GM12875 (cell line): ENCODE measurements around the gene ABHD17B.
"Not testable (repeated sequence)": the region's sequence is repeated elsewhere in the genome, so short reads cannot be mapped to it uniquely, and the experiment has no call there.

Source experiments
- H3K4me3 ChIP-seq: one replicate; pipeline ENCODE4 v1.5.1; 2011; ENCODE audit warnings: low read depth, low read length, control low read depth
- TF ChIP-seq, protein P1 (sequence below): IDR thresholded peaks from 2 replicates; pipeline ENCODE4 v1.5.1; 2011; ENCODE audit warnings: low read depth, mild to moderate bottlenecking, control low read depth, inconsistent platforms, low read length, moderate library complexity, borderline replicate concordance; ENCODE audit not compliant: insufficient read depth

Gene ABHD17B

GRCh38 chr9:71901695-71902597, 9.0 kb downstream of the ABHD17B start:
- TF ChIP-seq, protein P1, sequence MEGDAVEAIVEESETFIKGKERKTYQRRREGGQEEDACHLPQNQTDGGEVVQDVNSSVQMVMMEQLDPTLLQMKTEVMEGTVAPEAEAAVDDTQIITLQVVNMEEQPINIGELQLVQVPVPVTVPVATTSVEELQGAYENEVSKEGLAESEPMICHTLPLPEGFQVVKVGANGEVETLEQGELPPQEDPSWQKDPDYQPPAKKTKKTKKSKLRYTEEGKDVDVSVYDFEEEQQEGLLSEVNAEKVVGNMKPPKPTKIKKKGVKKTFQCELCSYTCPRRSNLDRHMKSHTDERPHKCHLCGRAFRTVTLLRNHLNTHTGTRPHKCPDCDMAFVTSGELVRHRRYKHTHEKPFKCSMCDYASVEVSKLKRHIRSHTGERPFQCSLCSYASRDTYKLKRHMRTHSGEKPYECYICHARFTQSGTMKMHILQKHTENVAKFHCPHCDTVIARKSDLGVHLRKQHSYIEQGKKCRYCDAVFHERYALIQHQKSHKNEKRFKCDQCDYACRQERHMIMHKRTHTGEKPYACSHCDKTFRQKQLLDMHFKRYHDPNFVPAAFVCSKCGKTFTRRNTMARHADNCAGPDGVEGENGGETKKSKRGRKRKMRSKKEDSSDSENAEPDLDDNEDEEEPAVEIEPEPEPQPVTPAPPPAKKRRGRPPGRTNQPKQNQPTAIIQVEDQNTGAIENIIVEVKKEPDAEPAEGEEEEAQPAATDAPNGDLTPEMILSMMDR = no peak
- H3K4me3 ChIP-seq = no peak overlapping the region

GRCh38 chr9:71898756-71899155, 12.2 kb downstream of the ABHD17B start:
- not testable (repeated sequence) for H3K4me3 ChIP-seq

- TF ChIP-seq, protein P1 = no peak
- no peak overlapping the region for H3K4me3 ChIP-seq
Measured at GRCh38 chr9:71897577-71897976, 13.4 kb downstream of the ABHD17B start.

DNA sequence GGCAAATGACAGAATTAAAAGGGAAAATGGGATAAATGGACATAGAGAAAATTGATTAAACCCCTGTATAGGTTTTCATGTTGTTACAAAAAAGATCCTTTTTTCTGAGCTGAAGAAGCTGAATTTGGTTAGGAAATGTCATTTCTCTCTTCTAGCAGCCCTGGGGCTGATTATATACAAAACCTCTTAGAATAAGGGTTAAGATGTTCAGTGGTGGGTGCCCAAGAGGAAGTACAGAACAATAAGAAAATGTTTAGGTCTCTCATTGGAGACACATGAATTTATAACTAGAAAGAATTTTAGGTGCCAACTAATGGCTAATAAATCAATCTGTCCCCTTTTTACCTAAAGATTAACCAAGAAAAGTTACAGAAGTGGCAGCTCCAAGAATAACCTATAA, 14.2 kb downstream of the ABHD17B start:
- no peak overlapping the region for H3K4me3 ChIP-seq
- TF ChIP-seq, protein P1 = no peak

GRCh38 chr9:71895955-71896354, 15.0 kb downstream of the ABHD17B start:
- no peak overlapping the region for H3K4me3 ChIP-seq
- TF ChIP-seq, protein P1 = no peak

DNA sequence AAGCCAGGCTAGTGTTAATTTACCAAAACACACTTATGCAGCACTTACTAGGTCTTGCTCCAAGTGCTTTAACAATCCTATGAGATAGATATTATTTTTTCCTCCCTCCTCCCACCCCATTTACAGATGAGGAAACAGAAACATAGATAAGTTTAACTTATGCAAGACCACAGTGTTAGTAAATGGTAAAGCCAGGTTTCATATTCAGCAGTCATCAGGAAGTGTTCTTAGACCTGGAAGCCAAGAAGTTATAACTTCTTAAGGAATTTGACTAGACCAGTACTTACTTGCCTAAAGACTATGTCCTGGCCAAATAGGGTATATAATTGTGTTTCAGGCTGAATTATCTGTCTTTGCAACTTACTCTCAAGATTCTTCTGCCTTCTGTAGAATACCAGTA, 15.9 kb downstream of the ABHD17B start:
- no peak overlapping the region for H3K4me3 ChIP-seq

DNA sequence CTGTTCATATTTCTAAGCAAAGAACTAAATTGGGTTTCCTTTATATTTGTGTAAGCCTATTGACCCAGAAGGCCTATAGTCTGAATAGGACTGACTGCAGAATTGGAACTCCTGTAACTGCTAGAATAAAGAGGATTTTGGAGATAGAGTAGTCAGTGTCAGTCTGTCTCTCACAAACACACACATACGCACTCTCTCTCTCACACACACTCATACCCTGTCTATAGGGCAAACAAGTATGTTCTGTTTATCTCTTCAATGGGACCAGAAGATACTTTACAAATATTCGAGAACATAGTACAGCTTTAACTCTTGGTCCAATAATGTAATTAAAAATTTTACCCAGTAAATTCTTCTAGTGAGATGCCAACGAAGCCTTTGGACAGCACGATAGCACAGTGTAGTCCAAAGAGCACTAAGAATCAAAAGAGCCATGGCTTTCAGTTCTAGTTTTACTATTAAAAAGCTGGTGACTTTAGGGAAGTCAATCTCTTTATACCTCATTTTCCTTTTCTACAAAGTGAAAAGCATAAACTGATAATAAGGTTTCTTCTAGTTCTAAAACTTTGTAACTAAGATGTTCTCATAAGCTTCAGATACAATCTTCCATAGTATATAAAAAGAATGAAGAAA, 19.3 kb downstream of the ABHD17B start:
- H3K4me3 ChIP-seq = no peak overlapping the region
- TF ChIP-seq, protein P1 = no peak

More for the DNA sequence above, 15.9 kb downstream of the ABHD17B start:
- TF ChIP-seq, protein P1 = no peak
